H1 (cell line): ENCODE data around the gene CCSER2. TPM values are rescaled to one million over a fixed set of nuclear protein-coding genes. Genes with fewer than 3 reads are reported as not detected.

Experiments
- CTCF ChIA-PET: fragments of 300-600 bp; sonication (Branson Sonifier 250); formaldehyde crosslinking; loops from one replicate; lab custom pipeline; 2021; ENCODE audit not compliant: partially characterized antibody; lab: Charles Lee
- POLR2A ChIA-PET: fragments of 300-600 bp; sonication (Branson Sonifier 250); formaldehyde crosslinking; loops from one replicate; lab custom pipeline; 2021; ENCODE audit warnings: inconsistent platforms; ENCODE audit not compliant: partially characterized antibody; lab: Charles Lee
- DNase-seq, 2 experiments: peaks; one replicate each; pipeline versions ENCODE4 v3.0.0 to v3.0.0-alpha.2; 2010 to 2022; ENCODE audit warnings: low spot score in 2 of 2, low read depth in 1 of 2, mixed read lengths in 1 of 2
- FAIRE-seq: peaks from 2 replicates; lab custom pipeline; 2011; peaks lifted over from hg19 to GRCh38; lab: Jason Lieb, UNC
- H2AFZ ChIP-seq: 2 replicates; pipeline ENCODE4 v1.8.1; 2012; ENCODE audit warnings: low read length, inconsistent platforms
- H2AK5ac ChIP-seq: 2 replicates; pipeline ENCODE4 v1.6.1; 2013; ENCODE audit warnings: low read depth, low read length
- H2BK120ac ChIP-seq: replicated peaks from 2 replicates; pipeline ENCODE3; 2013; ENCODE audit warnings: low read depth, low read length, inconsistent platforms
- H2BK12ac ChIP-seq: 2 replicates; pipeline ENCODE4 v1.6.1; 2013; ENCODE audit warnings: low read depth, low read length
- H2BK15ac ChIP-seq: 2 replicates; pipeline ENCODE4 v1.6.1; 2013; ENCODE audit warnings: low read length
- H2BK20ac ChIP-seq: 2 replicates; pipeline ENCODE4 v1.6.1; 2013; ENCODE audit warnings: low read length
- H2BK5ac ChIP-seq: 2 replicates; pipeline ENCODE4 v1.6.1; 2013; ENCODE audit warnings: low read depth, low read length
- H3K14ac ChIP-seq: 2 replicates; pipeline ENCODE4 v1.6.1; 2013; ENCODE audit warnings: inconsistent platforms; ENCODE audit not compliant: insufficient read length
- H3K18ac ChIP-seq: 2 replicates; pipeline ENCODE4 v1.6.1; 2013; ENCODE audit warnings: low read length; ENCODE audit errors: extremely low read depth
- H3K23ac ChIP-seq: 2 replicates; pipeline ENCODE4 v1.6.1; 2013; ENCODE audit warnings: inconsistent platforms; ENCODE audit not compliant: insufficient read length
- H3K23me2 ChIP-seq: 2 replicates; pipeline ENCODE4 v1.6.1; 2013; ENCODE audit warnings: low read depth, low read length
- H3K27ac ChIP-seq: 2 replicates; pipeline ENCODE4 v1.6.1; 2011; ENCODE audit warnings: low read depth, low read length, inconsistent platforms
- H3K27me3 ChIP-seq, 4 experiments: replicated peaks in 1 of 4; 1 replicate in 1 of 4; 2 replicates in 3 of 4; pipeline versions ENCODE4 v1.6.1 to v1.8.1; 2011 to 2013; ENCODE audit warnings: low read length in 3 of 4, mild to moderate bottlenecking in 3 of 4, inconsistent platforms in 2 of 4, mixed read lengths in 2 of 4, moderate library complexity in 1 of 4; ENCODE audit not compliant: control insufficient read depth in 3 of 4, insufficient read depth in 3 of 4; ENCODE audit errors: extremely low read depth in 1 of 4
- H3K36me3 ChIP-seq, 4 experiments: 2 replicates each; pipeline versions ENCODE4 v1.6.1 to v1.8.1; 2011 to 2013; ENCODE audit warnings: mild to moderate bottlenecking in 4 of 4, low read length in 3 of 4, moderate library complexity in 2 of 4, control low read depth in 1 of 4, inconsistent platforms in 1 of 4; ENCODE audit not compliant: insufficient read depth in 4 of 4, control insufficient read depth in 2 of 4
- H3K4ac ChIP-seq: replicated peaks from 2 replicates; pipeline ENCODE3; 2013; ENCODE audit warnings: low read length, low read depth, mixed read lengths, inconsistent platforms; ENCODE audit not compliant: insufficient read length
- H3K4me1 ChIP-seq, 4 experiments: replicated peaks in 1 of 4; 1 replicate in 1 of 4; 2 replicates in 3 of 4; pipeline versions ENCODE4 v1.6.1 to v1.8.1; 2011 to 2013; ENCODE audit warnings: low read length in 3 of 4, inconsistent platforms in 2 of 4, mixed read lengths in 1 of 4; ENCODE audit not compliant: insufficient read depth in 4 of 4, control insufficient read depth in 3 of 4
- H3K4me2 ChIP-seq, 2 experiments: 2 replicates each; pipeline versions ENCODE4 v1.6.1 to v1.8.1; 2011 to 2013; ENCODE audit warnings: low read depth in 2 of 2, low read length in 2 of 2, control low read depth in 1 of 2, inconsistent platforms in 1 of 2, mild to moderate bottlenecking in 1 of 2; ENCODE audit not compliant: insufficient read depth in 1 of 2
- H3K4me3 ChIP-seq, 4 experiments: fragments of 200-600, 300-600 bp in 1 of 4; sonication (generic), shearing (Covaris generic), sonication (Bioruptor Twin) in 1 of 4; 2 replicates each; pipeline versions ENCODE4 v1.5.1 to v1.8.1; 2011 to 2016; ENCODE audit warnings: low read length in 4 of 4, low read depth in 3 of 4, control low read depth in 2 of 4, inconsistent platforms in 2 of 4, mild to moderate bottlenecking in 2 of 4, mixed read lengths in 1 of 4, moderate library complexity in 1 of 4; ENCODE audit not compliant: insufficient read depth in 2 of 4; ENCODE audit errors: extremely low read depth in 1 of 4
- H3K56ac ChIP-seq: replicated peaks from 2 replicates; pipeline ENCODE3; 2013; ENCODE audit warnings: low read depth, mild to moderate bottlenecking, mixed read lengths, low read length, inconsistent platforms; ENCODE audit not compliant: insufficient read length
- H3K79me1 ChIP-seq: 2 replicates; pipeline ENCODE4 v1.6.1; 2013; ENCODE audit warnings: low read depth, low read length, control low read depth
- H3K79me2 ChIP-seq, 2 experiments: 2 replicates each; pipeline versions ENCODE4 v1.6.1 to v1.8.1; 2012 to 2013; ENCODE audit warnings: low read length in 2 of 2, mild to moderate bottlenecking in 2 of 2, inconsistent platforms in 1 of 2; ENCODE audit not compliant: insufficient read depth in 2 of 2, control insufficient read depth in 1 of 2
- H3K9ac ChIP-seq, 4 experiments: replicated peaks in 1 of 4; 1 replicate in 1 of 4; 2 replicates in 3 of 4; pipeline versions ENCODE4 v1.6.1 to v1.8.1; 2011 to 2013; ENCODE audit warnings: low read depth in 3 of 4, low read length in 3 of 4, control low read depth in 2 of 4, mild to moderate bottlenecking in 2 of 4, moderate library complexity in 2 of 4, inconsistent platforms in 1 of 4; ENCODE audit errors: extremely low read depth in 1 of 4
- H3K9me3 ChIP-seq, 2 experiments: 2 replicates each; pipeline versions ENCODE4 v1.6.1 to v1.8.1; 2012 to 2013; ENCODE audit warnings: mild to moderate bottlenecking in 2 of 2, moderate library complexity in 2 of 2, control low read depth in 1 of 2, inconsistent platforms in 1 of 2, low read depth in 1 of 2, low read length in 1 of 2, mixed read lengths in 1 of 2; ENCODE audit not compliant: insufficient read depth in 2 of 2
- H4K20me1 ChIP-seq, 2 experiments: replicated peaks in 1 of 2; 2 replicates each; pipeline versions ENCODE3 to v1.8.1; 2011 to 2013; ENCODE audit warnings: inconsistent platforms in 2 of 2, low read length in 2 of 2, mild to moderate bottlenecking in 1 of 2; ENCODE audit not compliant: insufficient read depth in 2 of 2, control insufficient read depth in 1 of 2
- H4K5ac ChIP-seq: 2 replicates; pipeline ENCODE4 v1.6.1; 2013; ENCODE audit warnings: low read length, low read depth, mixed read lengths, inconsistent platforms; ENCODE audit not compliant: insufficient read length
- H4K8ac ChIP-seq: 2 replicates; pipeline ENCODE4 v1.8.0; 2013; ENCODE audit warnings: mild to moderate bottlenecking, moderate library complexity, low read length, inconsistent platforms; ENCODE audit not compliant: insufficient read depth; ENCODE audit errors: extremely low read depth
- H4K91ac ChIP-seq: replicated peaks from 2 replicates; pipeline ENCODE3; 2013; ENCODE audit warnings: low read length, mixed read lengths, inconsistent platforms; ENCODE audit not compliant: insufficient read length
- E2F6 ChIP-seq: IDR thresholded peaks from 2 replicates; pipeline ENCODE4 v1.6.1; 2012; ENCODE audit warnings: inconsistent platforms
- HDAC2 ChIP-seq, 2 experiments: fragments of 300-600 bp in 1 of 2; sonication (generic) in 1 of 2; IDR thresholded peaks; 2 replicates each; pipeline ENCODE4 v1.6.1; 2011 to 2012; ENCODE audit warnings: low read depth in 2 of 2, low read length in 2 of 2, mild to moderate bottlenecking in 2 of 2, moderate library complexity in 2 of 2, borderline replicate concordance in 1 of 2, inconsistent platforms in 1 of 2
- RXRA ChIP-seq: IDR thresholded peaks from 2 replicates; pipeline ENCODE4 v1.6.1; 2011; ENCODE audit warnings: low read depth, mild to moderate bottlenecking, low read length, moderate library complexity; ENCODE audit not compliant: insufficient read depth
- SAP30 ChIP-seq: fragments of 300-600 bp; sonication (generic); IDR thresholded peaks from 2 replicates; pipeline ENCODE4 v1.7.1; 2012; ENCODE audit warnings: low read length, moderate library complexity, mild to moderate bottlenecking, inconsistent platforms; ENCODE audit not compliant: insufficient read depth, insufficient replicate concordance
- SP4 ChIP-seq: IDR thresholded peaks from 2 replicates; pipeline ENCODE4 v1.6.1; 2012; ENCODE audit warnings: low read length, inconsistent platforms
- SRF ChIP-seq: IDR thresholded peaks from 2 replicates; pipeline ENCODE4 v1.6.1; 2011; ENCODE audit warnings: mild to moderate bottlenecking, low read depth, low read length, moderate library complexity
- TEAD4 ChIP-seq: IDR thresholded peaks from 2 replicates; pipeline ENCODE4 v1.6.1; 2012; ENCODE audit warnings: low read depth, low read length, inconsistent platforms, mixed read lengths
- YY1 ChIP-seq: IDR thresholded peaks from 2 replicates; pipeline ENCODE4 v1.6.1; 2011; ENCODE audit warnings: low read depth, mild to moderate bottlenecking, low read length
- WGBS, 2 experiments: shearing (Covaris generic) in 1 of 2; methylation state at CpG; one replicate each; pipeline versions ENCODE4 v1.1.6 to v1.1.7; 2013 to 2015; ENCODE audit warnings: low lambda C conversion rate in 2 of 2, mixed read lengths in 2 of 2, inconsistent platforms in 1 of 2, low coverage in 1 of 2, missing lambda C conversion rate in 1 of 2; ENCODE audit not compliant: insufficient replicate concordance in 2 of 2, insufficient coverage in 1 of 2, insufficient read length in 1 of 2; ENCODE audit errors: extremely low coverage in 1 of 2, missing lambda C conversion rate in 1 of 2; 5-methylcytosine and 5-hydroxymethylcytosine counted together
- polyA plus RNA-seq, 7 experiments: library from polyadenylated mRNA; depleted of rRNA in 3 of 7; stranded (reverse) in 5 of 7; unstranded in 2 of 7; fragments of >200 nt in 5 of 7; fragments of 200-250 nt in 2 of 7; gene quantifications; 1 replicate in 5 of 7; 2 replicates in 1 of 7; 4 replicates in 1 of 7; pipeline versions ENCODE4 v1.2.1 to v1.2.3, GENCODE V29; 2011 to 2013; ENCODE audit warnings: missing spikeins in 2 of 7, mixed read lengths in 2 of 7
- total RNA-seq: library from RNA; stranded (reverse); fragmentation: NEBNext Ultra II Directional; extraction: Animal tissue kit (Norgen Biotek cat#: 25700); gene quantifications from 2 replicates; pipeline ENCODE4 v1.2.1, GENCODE V29; 2021

Gene CCSER2
- total and polyA plus RNA-seq, 2 of the 8 experiments (the other 6 are each of a cell fraction or from before 2014, with no cell fraction given) = 6.9 to 30.5 TPM

GRCh38 chr10:84549368-84550165, 221.2 kb downstream of the CCSER2 start:
- FAIRE-seq = no peak

More at GRCh38 chr10:84549368-84550165, 221.2 kb downstream of the CCSER2 start:
- no peaks in the 10 kb centered on the region for H3K79me1 ChIP-seq
- no peak for DNase-seq
- H3K4me1 ChIP-seq = no peaks in the 10 kb centered on the region
- peak overlapping the region; percentile 13; the same call in 1 of the 2 replicates for H3K18ac ChIP-seq
- ChIA-PET POLR2A (no interaction called here), CTCF (interaction anchor here (0.5 to 26.4 kb wide), 43 partner anchors 8 to 1438 kb away, joined by 3 to 558 read pairs (median 5); no protein-coding TSS in a partner anchor)
- no peak overlapping the region for H3K56ac ChIP-seq
- H2BK15ac ChIP-seq = no peak overlapping the region
- H2BK20ac ChIP-seq = no peak overlapping the region
- H2BK5ac ChIP-seq = no peak overlapping the region
- H3K9me3 ChIP-seq = no peaks in the 10 kb centered on the region
- TF ChIP-seq RXRA (no peak), E2F6 (no peak), SRF (no peak), YY1 (no peak), HDAC2 (IDR thresholded peaks at IDR 0.05; ENCODE audit: borderline replicate concordance in 1 of 2, low read depth in 2 of 2, low read length in 2 of 2) (no peak), SAP30 (no peak), TEAD4 (no peak), SP4 (no peak)
- 83% methylated on average over 10 of the region's 11 CpGs; no CpG with 5 or more reads in 1 of the 2 experiments for WGBS, 2 experiments
- H3K4ac ChIP-seq = no peak overlapping the region
- H4K20me1 ChIP-seq = no peaks in the 10 kb centered on the region
- H3K4me2 ChIP-seq = no peak overlapping the region
- H3K27ac ChIP-seq = no peak overlapping the region
- no peaks in the 10 kb centered on the region for H3K23me2 ChIP-seq
- H3K9ac ChIP-seq = no peak overlapping the region
- no peak overlapping the region for H4K8ac ChIP-seq
- no peaks in the 10 kb centered on the region for H3K27me3 ChIP-seq
- H3K14ac ChIP-seq = no peak overlapping the region
- no peak overlapping the region for H2AK5ac ChIP-seq
- H3K36me3 ChIP-seq = no peaks in the 10 kb centered on the region
- H4K5ac ChIP-seq = no peak overlapping the region
- 0 out of 2 replicates have a peak overlapping the region, but pooled peaks have one; percentile 92 for H2AFZ ChIP-seq
- H4K91ac ChIP-seq = no peak overlapping the region
- H3K79me2 ChIP-seq = no peaks in the 10 kb centered on the region
- no peak overlapping the region for H2BK120ac ChIP-seq
- H2BK12ac ChIP-seq = no peak overlapping the region
- H3K23ac ChIP-seq = no peak overlapping the region
- H3K4me3 ChIP-seq = no peak overlapping the region
